PFSK-1 (cell line): ENCODE results near the gene ALKBH5.

Experiments
- POLR2AphosphoS5 ChIP-seq: IDR thresholded peaks from 2 replicates; pipeline ENCODE4 v1.6.1; 2012; ENCODE audit warnings: low read depth, mild to moderate bottlenecking, control low read depth, low read length, moderate library complexity
- REST ChIP-seq, 2 experiments: IDR thresholded peaks; 2 replicates each; pipeline versions ENCODE4 v1.6.1 to v1.8.0; 2011 to 2012; ENCODE audit warnings: low read depth in 2 of 2, low read length in 2 of 2, control low read depth in 1 of 2, inconsistent platforms in 1 of 2, mild to moderate bottlenecking in 1 of 2, moderate library complexity in 1 of 2; ENCODE audit not compliant: insufficient read depth in 1 of 2
- SIN3A ChIP-seq: IDR thresholded peaks from 2 replicates; pipeline ENCODE4 v1.6.1; 2012; ENCODE audit warnings: mild to moderate bottlenecking, low read length, moderate library complexity, borderline replicate concordance; ENCODE audit not compliant: insufficient read depth
- TAF1 ChIP-seq: IDR thresholded peaks from 2 replicates; pipeline ENCODE4 v1.6.1; 2012; ENCODE audit warnings: low read length, control low read depth, borderline replicate concordance; ENCODE audit not compliant: insufficient read depth

- TF ChIP-seq TAF1 (no peak), REST (IDR thresholded peaks at IDR 0.05; ENCODE audit: insufficient read depth in 1 of 2, low read depth in 2 of 2, low read length in 2 of 2) (no peak), POLR2AphosphoS5 (no peak), SIN3A (no peak)
Observed at GRCh38 chr17:18160128-18160856, 23.3 kb upstream of the ALKBH5 start.
